Coronary artery (tissue), 2 donors: ENCODE data around the gene DYNC1I1.

ENCODE experiments used
- DNase-seq: peaks from one replicate; pipeline ENCODE4 v3.0.0-alpha.2; 2017; ENCODE audit warnings: low spot score
- H3K27ac ChIP-seq, 2 donors: fragments of 200-600 bp; sonication (generic); one replicate each; pipeline ENCODE4 v1.5.1; 2016 to 2019
- H3K4me3 ChIP-seq: fragments of 200-600 bp; sonication (generic); 2 replicates; pipeline ENCODE4 v1.5.1; 2016; ENCODE audit warnings: mild to moderate bottlenecking, moderate library complexity
- CTCF ChIP-seq: fragments of 200-600 bp; sonication (generic); IDR thresholded peaks from one replicate; pipeline ENCODE4 v1.5.1; 2019; ENCODE audit warnings: antibody characterized with exemption

Gene DYNC1I1

GRCh38 chr7:95749044-95749443 lies 23.3 kb upstream of the DYNC1I1 start:
- no peak overlapping the region for H3K4me3 ChIP-seq
- DNase-seq, result no peak
- no peak for TF ChIP-seq CTCF
- H3K27ac ChIP-seq, result no peak overlapping the region

GRCh38 chr7:95749515-95749914 lies 22.8 kb upstream of the DYNC1I1 start:
- no peak overlapping the region for H3K27ac ChIP-seq
- H3K4me3 ChIP-seq, result no peak overlapping the region
- no peak for TF ChIP-seq CTCF
- no peak for DNase-seq

GRCh38 chr7:95753440-95753839 lies 18.9 kb upstream of the DYNC1I1 start:
- Histone ChIP-seq H3K4me3 (no peak overlapping the region), H3K27ac (no peak overlapping the region)
- no peak for TF ChIP-seq CTCF
- DNase-seq, result no peak

GRCh38 chr7:95755277-95755934 lies 16.9 kb upstream of the DYNC1I1 start:
- DNase-seq, result no peak
- H3K4me3 ChIP-seq, result no peak overlapping the region
- no peak overlapping the region for H3K27ac ChIP-seq
- no peak for TF ChIP-seq CTCF

- no peak overlapping the region for H3K4me3 ChIP-seq
- DNase-seq, result no peak
- no peak overlapping the region for H3K27ac ChIP-seq
- TF ChIP-seq CTCF, result no peak
Observed at GRCh38 chr7:95758187-95758586, 14.2 kb upstream of the DYNC1I1 start.

GRCh38 chr7:95766086-95766485 lies 6.3 kb upstream of the DYNC1I1 start:
- DNase-seq, result no peak
- TF ChIP-seq CTCF, result no peak
- no peak overlapping the region for H3K4me3 ChIP-seq
- no peak overlapping the region for H3K27ac ChIP-seq

- DNase-seq, result no peak
- Histone ChIP-seq H3K4me3 (no peak overlapping the region), H3K27ac (no peak overlapping the region)
- TF ChIP-seq CTCF, result no peak
Observed at GRCh38 chr7:95766657-95767056, 5.7 kb upstream of the DYNC1I1 start.
